H9 (cell line): ENCODE measurements around the gene BLOC1S3. TPM values are rescaled to one million over a fixed set of nuclear protein-coding genes. Genes with fewer than 3 reads are reported as not detected.
A peak's percentile ranks its signal among the peaks of the same experiment; 100 is the strongest.

ENCODE experiments used
- DNase-seq: peaks from one replicate; pipeline ENCODE4 v3.0.0-alpha.2; 2017
- H2AFZ ChIP-seq: one replicate; pipeline ENCODE4 v1.6.1; 2013; ENCODE audit warnings: mild to moderate bottlenecking, low read length, control low read depth, moderate library complexity
- H2AK5ac ChIP-seq: 2 replicates; pipeline ENCODE4 v1.6.1; 2013; ENCODE audit warnings: low read length, control low read depth, mixed read lengths; ENCODE audit not compliant: insufficient read length
- H2BK120ac ChIP-seq: one replicate; pipeline ENCODE4 v1.6.1; 2013; ENCODE audit warnings: low read depth, mild to moderate bottlenecking, low read length, control low read depth, inconsistent platforms; ENCODE audit not compliant: poor library complexity, severe bottlenecking
- H2BK12ac ChIP-seq: 2 replicates; pipeline ENCODE4 v1.6.1; 2013; ENCODE audit warnings: low read length, control low read depth, mixed read lengths, low read depth; ENCODE audit not compliant: insufficient read length
- H2BK15ac ChIP-seq: 2 replicates; pipeline ENCODE4 v1.6.1; 2013; ENCODE audit warnings: low read depth, low read length, control low read depth
- H2BK20ac ChIP-seq: one replicate; pipeline ENCODE4 v1.6.1; 2013; ENCODE audit warnings: low read depth, mild to moderate bottlenecking, low read length, control low read depth, inconsistent platforms; ENCODE audit not compliant: poor library complexity, severe bottlenecking
- H2BK5ac ChIP-seq: 2 replicates; pipeline ENCODE4 v1.6.1; 2013; ENCODE audit warnings: low read length, control low read depth, mixed read lengths; ENCODE audit not compliant: insufficient read length
- H3K14ac ChIP-seq: 2 replicates; pipeline ENCODE4 v1.6.1; 2013; ENCODE audit warnings: low read length, control low read depth; ENCODE audit not compliant: insufficient read depth
- H3K18ac ChIP-seq: 2 replicates; pipeline ENCODE4 v1.6.1; 2013; ENCODE audit warnings: low read depth, mild to moderate bottlenecking, mixed read lengths, low read length, control low read depth; ENCODE audit not compliant: insufficient read length
- H3K23ac ChIP-seq: 2 replicates; pipeline ENCODE4 v1.6.1; 2013; ENCODE audit warnings: low read length, control low read depth, mixed read lengths, low read depth; ENCODE audit not compliant: insufficient read length
- H3K23me2 ChIP-seq: 2 replicates; pipeline ENCODE4 v1.6.1; 2013; ENCODE audit warnings: low read depth, mild to moderate bottlenecking, mixed read lengths, low read length, control low read depth; ENCODE audit not compliant: insufficient read length, poor library complexity, severe bottlenecking
- H3K27ac ChIP-seq: 2 replicates; pipeline ENCODE4 v1.5.1; 2013; ENCODE audit warnings: low read length, control low read depth, mixed read lengths, low read depth; ENCODE audit not compliant: insufficient read length
- H3K27me3 ChIP-seq: 2 replicates; pipeline ENCODE4 v1.6.1; 2013; ENCODE audit warnings: low read length, control low read depth, inconsistent platforms; ENCODE audit not compliant: insufficient read depth
- H3K4ac ChIP-seq: 2 replicates; pipeline ENCODE4 v1.6.1; 2013; ENCODE audit warnings: low read depth, mild to moderate bottlenecking, control low read depth, inconsistent platforms, low read length, moderate library complexity
- H3K4me1 ChIP-seq: 2 replicates; pipeline ENCODE4 v1.6.1; 2013; ENCODE audit warnings: low read length, control low read depth, inconsistent platforms; ENCODE audit not compliant: insufficient read depth
- H3K4me2 ChIP-seq: 2 replicates; pipeline ENCODE4 v1.6.1; 2013; ENCODE audit warnings: low read length, control low read depth, mixed read lengths; ENCODE audit not compliant: insufficient read length, insufficient read depth
- H3K56ac ChIP-seq: 2 replicates; pipeline ENCODE4 v1.6.1; 2013; ENCODE audit warnings: low read depth, mild to moderate bottlenecking, mixed read lengths, low read length, control low read depth; ENCODE audit not compliant: insufficient read length
- H3K79me1 ChIP-seq: 2 replicates; pipeline ENCODE4 v1.6.1; 2013; ENCODE audit warnings: low read depth, mild to moderate bottlenecking, moderate library complexity, low read length, control low read depth, inconsistent platforms; ENCODE audit not compliant: insufficient read depth, poor library complexity, severe bottlenecking
- H3K79me2 ChIP-seq: 2 replicates; pipeline ENCODE4 v1.6.1; 2013; ENCODE audit warnings: low read length, control low read depth, inconsistent platforms; ENCODE audit not compliant: insufficient read depth
- H3K9ac ChIP-seq: 2 replicates; pipeline ENCODE4 v1.6.1; 2013; ENCODE audit warnings: low read length, control low read depth, mixed read lengths; ENCODE audit not compliant: insufficient read length; ENCODE audit errors: extremely low read depth
- H3K9me3 ChIP-seq: one replicate; pipeline ENCODE4 v1.6.1; 2013; ENCODE audit warnings: low read depth, low read length, inconsistent platforms; ENCODE audit not compliant: control insufficient read depth
- H3T11ph ChIP-seq: one replicate; pipeline ENCODE4 v1.6.1; 2013; ENCODE audit warnings: mild to moderate bottlenecking, low read length, control low read depth, inconsistent platforms
- H4K20me1 ChIP-seq: one replicate; pipeline ENCODE4 v1.6.1; 2013; ENCODE audit not compliant: control insufficient read depth, insufficient read length, insufficient read depth
- H4K5ac ChIP-seq: 2 replicates; pipeline ENCODE4 v1.6.1; 2013; ENCODE audit warnings: low read depth, mild to moderate bottlenecking, mixed read lengths, low read length, control low read depth; ENCODE audit not compliant: insufficient read length
- H4K8ac ChIP-seq: replicated peaks from 2 replicates; pipeline ENCODE4 v1.6.1; 2013; ENCODE audit warnings: low read length, control low read depth, mixed read lengths, low read depth; ENCODE audit not compliant: insufficient read length
- H4K91ac ChIP-seq: 2 replicates; pipeline ENCODE4 v1.6.1; 2013; ENCODE audit warnings: low read depth, mild to moderate bottlenecking, moderate library complexity, mixed read lengths, low read length, control low read depth; ENCODE audit not compliant: insufficient read length
- H3K27ac Mint-ChIP-seq, 3 experiments: 2 replicates in 2 of 3; 3 replicates in 1 of 3; pipeline ENCODE4 v1.8.0; 2020 to 2021; ENCODE audit warnings: mixed read lengths in 3 of 3, mild to moderate bottlenecking in 1 of 3, moderate library complexity in 1 of 3
- H3K27me3 Mint-ChIP-seq: 2 replicates; pipeline ENCODE4 v1.8.0; 2021; ENCODE audit warnings: low read depth, mild to moderate bottlenecking, moderate library complexity, mixed read lengths
- H3K36me3 Mint-ChIP-seq, 3 experiments: 2 replicates in 2 of 3; 3 replicates in 1 of 3; pipeline ENCODE4 v1.8.0; 2020 to 2021; ENCODE audit warnings: low read depth in 3 of 3, mixed read lengths in 3 of 3; ENCODE audit not compliant: insufficient read depth in 1 of 3
- H3K4me1 Mint-ChIP-seq, 2 experiments: 2 replicates each; pipeline ENCODE4 v1.8.0; 2020; ENCODE audit warnings: mixed read lengths in 2 of 2
- H3K4me3 Mint-ChIP-seq, 2 experiments: 2 replicates in 1 of 2; 3 replicates in 1 of 2; pipeline ENCODE4 v1.8.0; 2020 to 2021; ENCODE audit warnings: mild to moderate bottlenecking in 2 of 2, mixed read lengths in 2 of 2, moderate library complexity in 1 of 2
- H3K9me3 Mint-ChIP-seq, 2 experiments: 2 replicates in 1 of 2; 3 replicates in 1 of 2; pipeline ENCODE4 v1.8.0; 2020; ENCODE audit warnings: mild to moderate bottlenecking in 2 of 2, mixed read lengths in 2 of 2, moderate library complexity in 1 of 2
- CTCF ChIP-seq: fragments of 200-600 bp; sonication (generic); conservative IDR thresholded peaks from 3 replicates; pipeline ENCODE4 v1.8.0; 2021; ENCODE audit warnings: antibody characterized with exemption, mild to moderate bottlenecking
- WGBS: extraction: QIAGEN DNeasy Blood & Tissue Kit; methylation state at CpG from one replicate; pipeline ENCODE4 v1.1.7; 2013; ENCODE audit warnings: missing lambda C conversion rate, low lambda C conversion rate, mixed read lengths; ENCODE audit not compliant: insufficient read length; ENCODE audit errors: extremely low coverage; 5-methylcytosine and 5-hydroxymethylcytosine counted together
- total RNA-seq: library from RNA; stranded (reverse); gene quantifications from 2 replicates; pipeline ENCODE4 v1.2.1, GENCODE V29; 2021

Gene BLOC1S3
- total RNA-seq, 1 experiment from 2014 or later = 9.2 TPM

- no CpG with 5 or more reads among the region's 28 CpGs for WGBS
- H3K27me3 Mint-ChIP-seq = no peaks in the 10 kb centered on the region
These were observed 37.2 kb upstream of the BLOC1S3 start for GRCh38 chr19:45141203-45141900.

More at GRCh38 chr19:45141203-45141900, 37.2 kb upstream of the BLOC1S3 start:
- Histone ChIP-seq H3K14ac (no peak overlapping the region), H2BK5ac (no peak overlapping the region), H2BK20ac (no peak overlapping the region), H4K20me1 (no peaks in the 10 kb centered on the region), H3T11ph (no peak overlapping the region), H3K79me1 (no peaks in the 10 kb centered on the region), H3K79me2 (no peaks in the 10 kb centered on the region), H3K56ac (no peak overlapping the region), H3K4me2 (no peak overlapping the region), H4K5ac (no peak overlapping the region), H4K91ac (no peak overlapping the region), H2BK12ac (no peak overlapping the region), H2AK5ac (no peak overlapping the region), H3K18ac (no peak overlapping the region), H3K4ac (no peak overlapping the region), H2BK15ac (no peak overlapping the region), H2AFZ (no peak overlapping the region), H3K9me3 (no peaks in the 10 kb centered on the region), H3K27me3 (no peaks in the 10 kb centered on the region), H3K23ac (no peak overlapping the region), H3K27ac (no peak overlapping the region), H3K9ac (no peak overlapping the region), H3K23me2 (no peaks in the 10 kb centered on the region), H3K4me1 (no peaks in the 10 kb centered on the region), H2BK120ac (no peak overlapping the region), H4K8ac (no peak overlapping the region)
- H3K9me3 Mint-ChIP-seq = no peaks in the 10 kb centered on the region
- DNase-seq = no peak
- H3K27ac Mint-ChIP-seq = peak overlapping the region in 2 of 3 experiments; percentile 28 to 49; a peak in 3 of 7 replicates
- peaks cover 10 to 29% (median 27%) of the 10 kb centered on the region in 3 experiments; a peak in 6 of 7 replicates for H3K36me3 Mint-ChIP-seq
- H3K4me3 Mint-ChIP-seq = no peak overlapping the region
- no peak for TF ChIP-seq CTCF
- H3K4me1 Mint-ChIP-seq = peaks cover 17 to 19% of the 10 kb centered on the region in 2 experiments
